Trophoblast cell (in vitro differentiated cells and primary cell): Measurements from ENCODE around the gene VWA8.

ENCODE experiments used
- DNase-seq, 2 donors: peaks; one replicate each; pipeline ENCODE4 v3.0.0-alpha.2; 2016
- H2AFZ ChIP-seq: 2 replicates; pipeline ENCODE4 v1.6.1; 2013; ENCODE audit warnings: low read length, moderate library complexity, mild to moderate bottlenecking; ENCODE audit not compliant: insufficient read depth, poor library complexity
- H2AK5ac ChIP-seq: 2 replicates; pipeline ENCODE4 v1.6.1; 2013; ENCODE audit warnings: mild to moderate bottlenecking, low read length
- H2BK120ac ChIP-seq: 2 replicates; pipeline ENCODE4 v1.6.1; 2013; ENCODE audit warnings: low read length, mild to moderate bottlenecking, moderate library complexity; ENCODE audit not compliant: insufficient read depth, poor library complexity
- H2BK12ac ChIP-seq: 2 replicates; pipeline ENCODE4 v1.6.1; 2013; ENCODE audit warnings: mild to moderate bottlenecking, low read length, moderate library complexity
- H2BK5ac ChIP-seq: 2 replicates; pipeline ENCODE4 v1.6.1; 2013; ENCODE audit warnings: low read length, low read depth, moderate library complexity, mild to moderate bottlenecking; ENCODE audit not compliant: poor library complexity
- H3K14ac ChIP-seq: 2 replicates; pipeline ENCODE4 v1.6.1; 2013; ENCODE audit warnings: mild to moderate bottlenecking, low read length
- H3K18ac ChIP-seq: 2 replicates; pipeline ENCODE4 v1.6.1; 2013; ENCODE audit warnings: mild to moderate bottlenecking, low read length
- H3K23ac ChIP-seq: 2 replicates; pipeline ENCODE4 v1.6.1; 2013; ENCODE audit warnings: low read length
- H3K27ac ChIP-seq: 2 replicates; pipeline ENCODE4 v1.5.1; 2013; ENCODE audit warnings: low read depth, mild to moderate bottlenecking, inconsistent platforms, low read length, moderate library complexity
- H3K27me3 ChIP-seq: 2 replicates; pipeline ENCODE4 v1.6.1; 2013; ENCODE audit warnings: inconsistent platforms, mild to moderate bottlenecking, low read length, moderate library complexity; ENCODE audit not compliant: insufficient read depth
- H3K36me3 ChIP-seq, 2 experiments: 1 replicate in 1 of 2; 2 replicates in 1 of 2; pipeline ENCODE4 v1.6.1; 2013; ENCODE audit warnings: low read length in 2 of 2, mild to moderate bottlenecking in 2 of 2, moderate library complexity in 1 of 2; ENCODE audit not compliant: insufficient read depth in 2 of 2, control insufficient read depth in 1 of 2
- H3K4ac ChIP-seq: 2 replicates; pipeline ENCODE4 v1.6.1; 2013; ENCODE audit warnings: low read depth, mild to moderate bottlenecking, low read length, moderate library complexity
- H3K4me1 ChIP-seq, 2 experiments: 1 replicate in 1 of 2; 2 replicates in 1 of 2; pipeline ENCODE4 v1.6.1; 2013; ENCODE audit warnings: low read length in 2 of 2, mild to moderate bottlenecking in 2 of 2, moderate library complexity in 1 of 2; ENCODE audit not compliant: insufficient read depth in 2 of 2, control insufficient read depth in 1 of 2
- H3K4me2 ChIP-seq: 2 replicates; pipeline ENCODE4 v1.6.1; 2013; ENCODE audit warnings: inconsistent platforms, mild to moderate bottlenecking, low read length, moderate library complexity
- H3K4me3 ChIP-seq: 2 replicates; pipeline ENCODE4 v1.5.1; 2013; ENCODE audit warnings: mild to moderate bottlenecking, low read depth, low read length, inconsistent platforms
- H3K79me1 ChIP-seq: one replicate; pipeline ENCODE4 v1.6.1; 2013; ENCODE audit warnings: low read length
- H3K79me2 ChIP-seq: 2 replicates; pipeline ENCODE4 v1.6.1; 2013; ENCODE audit warnings: low read length, mild to moderate bottlenecking; ENCODE audit not compliant: control insufficient read depth, insufficient read depth, poor library complexity
- H3K9ac ChIP-seq: 2 replicates; pipeline ENCODE4 v1.6.1; 2013; ENCODE audit warnings: mild to moderate bottlenecking, low read length
- H3K9me3 ChIP-seq: 2 replicates; pipeline ENCODE4 v1.6.1; 2013; ENCODE audit warnings: low read depth, mild to moderate bottlenecking, control low read depth, inconsistent platforms, low read length; ENCODE audit not compliant: insufficient read depth
- H4K12ac ChIP-seq: 2 replicates; pipeline ENCODE4 v1.6.1; 2013; ENCODE audit warnings: low read depth, mild to moderate bottlenecking, low read length, moderate library complexity
- H4K8ac ChIP-seq: 2 replicates; pipeline ENCODE4 v1.6.1; 2013; ENCODE audit warnings: low read depth, mild to moderate bottlenecking, low read length, moderate library complexity
- H4K91ac ChIP-seq: one replicate; pipeline ENCODE4 v1.6.1; 2013; ENCODE audit warnings: low read depth, mild to moderate bottlenecking, low read length, moderate library complexity
- WGBS: extraction: QIAGEN DNeasy Blood & Tissue Kit; methylation state at CpG from one replicate; pipeline ENCODE4 v1.1.7; 2013; ENCODE audit warnings: missing lambda C conversion rate; ENCODE audit not compliant: insufficient read length, insufficient coverage; ENCODE audit errors: extremely low coverage; 5-methylcytosine and 5-hydroxymethylcytosine counted together

Gene VWA8

DNA sequence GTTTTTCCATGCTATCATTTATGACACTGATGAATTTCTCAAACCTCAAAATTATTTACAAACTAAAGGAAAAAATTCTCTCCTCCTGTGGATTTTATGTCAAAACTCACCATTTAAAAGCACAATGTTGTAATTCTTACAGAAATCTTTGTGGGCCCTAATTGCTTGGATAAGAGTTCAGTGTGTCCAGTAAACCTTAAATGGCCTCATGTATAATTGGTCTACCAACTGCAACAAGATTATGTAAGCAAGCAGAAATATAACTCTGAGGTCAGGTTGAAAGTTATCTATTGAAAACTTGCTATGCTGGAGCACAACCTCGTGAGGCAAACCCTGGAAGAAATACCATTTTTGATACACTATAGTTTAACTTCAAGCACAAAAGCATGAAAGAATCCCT lies 22.0 kb downstream of the VWA8 start:
- no peak overlapping the region for H3K4me3 ChIP-seq
- no peak overlapping the region for H2BK12ac ChIP-seq
- H3K23ac ChIP-seq, result no peak overlapping the region
- no peak overlapping the region for H4K91ac ChIP-seq
- H3K4me2 ChIP-seq, result no peak overlapping the region
- H3K4ac ChIP-seq, result no peak overlapping the region
- no peak overlapping the region for H4K12ac ChIP-seq
- no peak overlapping the region for H3K27ac ChIP-seq
- no peaks in the 10 kb centered on the region for H3K27me3 ChIP-seq
- H2BK120ac ChIP-seq, result no peak overlapping the region
- no peak overlapping the region for H3K14ac ChIP-seq
- no peak for DNase-seq
- no peaks in the 10 kb centered on the region for H3K4me1 ChIP-seq
- no peaks in the 10 kb centered on the region for H3K79me1 ChIP-seq
- H3K9ac ChIP-seq, result no peak overlapping the region
- H4K8ac ChIP-seq, result no peak overlapping the region
- H3K18ac ChIP-seq, result no peak overlapping the region
- no peaks in the 10 kb centered on the region for H3K9me3 ChIP-seq
- H3K79me2 ChIP-seq, result no peaks in the 10 kb centered on the region
- WGBS, result no CpG with 5 or more reads among the region's 1 CpG
- H2AK5ac ChIP-seq, result no peak overlapping the region
- H2BK5ac ChIP-seq, result no peak overlapping the region
- no peaks in the 10 kb centered on the region for H3K36me3 ChIP-seq
- H2AFZ ChIP-seq, result no peak overlapping the region

DNA sequence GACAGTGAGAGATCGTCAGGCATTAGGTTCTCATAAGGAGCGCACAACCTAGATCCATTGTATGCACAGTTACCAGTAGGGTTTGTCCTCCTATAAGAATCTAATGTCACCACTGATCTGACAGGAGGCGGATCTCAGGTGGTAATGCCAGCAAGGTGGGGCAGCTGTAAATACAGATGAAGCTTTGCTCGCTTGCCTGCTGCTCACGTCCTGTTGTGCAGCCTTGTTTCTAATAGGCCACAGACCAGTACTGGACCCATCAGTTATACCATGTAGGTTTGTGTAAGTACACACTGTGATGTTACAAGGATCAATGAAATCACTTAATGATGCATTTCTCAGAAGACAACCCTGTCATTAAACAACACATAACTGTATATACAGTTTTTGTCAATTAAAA lies 23.5 kb downstream of the VWA8 start:
- Histone ChIP-seq H3K36me3 (no peaks in the 10 kb centered on the region), H2BK5ac (no peak overlapping the region), H2BK120ac (no peak overlapping the region), H3K79me1 (no peaks in the 10 kb centered on the region), H3K18ac (peak overlapping the region; percentile 6), H3K4me3 (no peak overlapping the region), H4K8ac (no peak overlapping the region), H3K14ac (no peak overlapping the region), H3K79me2 (no peaks in the 10 kb centered on the region), H3K27me3 (no peaks in the 10 kb centered on the region), H3K23ac (peak overlapping the region; percentile 13), H3K4me2 (no peak overlapping the region), H4K12ac (no peak overlapping the region), H3K4ac (no peak overlapping the region), H4K91ac (no peak overlapping the region), H3K27ac (no peak overlapping the region), H3K9ac (no peak overlapping the region), H3K4me1 (no peaks in the 10 kb centered on the region), H3K9me3 (no peaks in the 10 kb centered on the region), H2BK12ac (no peak overlapping the region), H2AK5ac (no peak overlapping the region), H2AFZ (no peak overlapping the region)
- no peak for DNase-seq
- WGBS, result no CpG with 5 or more reads among the region's 5 CpGs

DNA sequence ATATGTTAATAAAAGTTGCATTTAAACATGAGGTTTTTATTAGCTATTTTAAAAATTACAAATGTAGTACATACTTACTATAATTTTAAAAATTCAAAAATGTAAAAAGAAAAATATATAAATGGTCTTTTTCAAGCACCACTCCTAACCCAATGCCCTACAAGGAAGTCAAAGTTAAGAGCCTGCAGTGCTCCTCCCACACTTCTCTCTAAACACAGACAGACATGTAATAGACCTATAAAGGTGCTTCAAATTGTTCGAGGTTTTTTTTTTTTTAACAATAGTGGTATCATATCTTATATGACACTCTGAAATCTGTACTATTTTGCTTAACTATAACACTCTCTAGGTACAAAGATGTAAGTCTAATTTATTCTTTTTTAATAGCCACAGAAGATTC lies 25.4 kb downstream of the VWA8 start:
- Histone ChIP-seq H3K27me3 (no peaks in the 10 kb centered on the region), H3K9ac (no peak overlapping the region), H3K14ac (no peak overlapping the region), H2BK5ac (no peak overlapping the region), H3K23ac (no peak overlapping the region), H3K4me2 (no peak overlapping the region), H2AFZ (no peak overlapping the region), H2BK120ac (no peak overlapping the region), H3K27ac (no peak overlapping the region), H2BK12ac (no peak overlapping the region), H3K4me3 (no peak overlapping the region), H4K91ac (no peak overlapping the region), H3K4ac (no peak overlapping the region), H3K79me1 (no peaks in the 10 kb centered on the region), H3K79me2 (no peaks in the 10 kb centered on the region), H2AK5ac (no peak overlapping the region), H4K8ac (no peak overlapping the region), H4K12ac (no peak overlapping the region), H3K36me3 (no peaks in the 10 kb centered on the region), H3K4me1 (no peaks in the 10 kb centered on the region), H3K9me3 (no peaks in the 10 kb centered on the region), H3K18ac (no peak overlapping the region)
- WGBS, result no CpG with 5 or more reads among the region's 1 CpG
- DNase-seq, result no peak

DNA sequence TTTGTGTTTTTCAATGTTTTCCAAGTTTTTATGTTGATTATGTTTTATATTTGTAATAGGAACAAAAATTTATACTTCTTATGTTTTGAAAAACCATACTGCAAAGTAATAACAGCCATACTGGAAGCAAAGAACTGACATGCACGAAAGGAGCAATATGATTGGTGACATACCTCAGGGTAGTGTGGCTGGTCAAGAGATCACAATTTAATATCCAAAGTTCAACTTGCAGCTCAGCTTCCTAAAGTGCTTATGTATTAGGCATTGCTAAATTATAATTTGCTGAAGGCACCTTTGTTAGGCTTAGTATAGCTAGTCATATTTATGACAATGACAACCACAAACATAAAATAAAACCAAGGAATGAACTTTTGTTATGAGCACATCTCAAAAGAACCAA lies 25.9 kb downstream of the VWA8 start:
- Histone ChIP-seq H2AFZ (no peak overlapping the region), H3K4me1 (no peaks in the 10 kb centered on the region), H2BK120ac (no peak overlapping the region), H4K12ac (no peak overlapping the region), H3K9me3 (no peaks in the 10 kb centered on the region), H2BK12ac (no peak overlapping the region), H3K79me2 (no peaks in the 10 kb centered on the region), H2AK5ac (no peak overlapping the region), H4K8ac (no peak overlapping the region), H3K27me3 (no peaks in the 10 kb centered on the region), H3K4me2 (no peak overlapping the region), H3K4ac (no peak overlapping the region), H3K27ac (no peak overlapping the region), H3K9ac (no peak overlapping the region), H4K91ac (no peak overlapping the region), H3K36me3 (no peaks in the 10 kb centered on the region), H3K14ac (no peak overlapping the region), H3K79me1 (no peaks in the 10 kb centered on the region), H3K23ac (no peak overlapping the region), H3K4me3 (no peak overlapping the region), H3K18ac (no peak overlapping the region), H2BK5ac (no peak overlapping the region)
- DNase-seq, result no peak
- no CpG with 5 or more reads among the region's 1 CpG for WGBS
